WERI-Rb-1 (cell line): ENCODE data around the gene LRRC8A.

Experiments
- DNase-seq: peaks from one replicate; pipeline ENCODE4 v3.0.0-alpha.2; 2020
- H3K27ac ChIP-seq: fragments of 250-450 bp; sonication (Bioruptor Pico); 2 replicates; pipeline ENCODE4 v1.5.1; 2020; ENCODE audit warnings: mild to moderate bottlenecking, moderate library complexity
- H3K27me3 ChIP-seq: fragments of 250-450 bp; sonication (Bioruptor Pico); 2 replicates; pipeline ENCODE4 v1.5.1; 2021; ENCODE audit warnings: mild to moderate bottlenecking, low read depth, moderate library complexity; ENCODE audit not compliant: insufficient read depth, severe bottlenecking
- H3K36me3 ChIP-seq: fragments of 250-450 bp; sonication (Bioruptor Pico); 2 replicates; pipeline ENCODE4 v1.5.1; 2020; ENCODE audit warnings: mild to moderate bottlenecking, moderate library complexity
- H3K4me3 ChIP-seq: 2 replicates; pipeline ENCODE4 v1.5.1; 2011; ENCODE audit warnings: low read depth, mild to moderate bottlenecking, control low read depth, low read length
- H3K9me3 ChIP-seq: fragments of 250-450 bp; sonication (Bioruptor Pico); 2 replicates; pipeline ENCODE4 v1.5.1; 2021; ENCODE audit warnings: mild to moderate bottlenecking, moderate library complexity; ENCODE audit not compliant: severe bottlenecking
- CTCF ChIP-seq: IDR thresholded peaks from 2 replicates; pipeline ENCODE4 v1.5.1; 2011; ENCODE audit warnings: low read depth, mild to moderate bottlenecking, control low read depth, inconsistent platforms, low read length

LRRC8A gene

DNA sequence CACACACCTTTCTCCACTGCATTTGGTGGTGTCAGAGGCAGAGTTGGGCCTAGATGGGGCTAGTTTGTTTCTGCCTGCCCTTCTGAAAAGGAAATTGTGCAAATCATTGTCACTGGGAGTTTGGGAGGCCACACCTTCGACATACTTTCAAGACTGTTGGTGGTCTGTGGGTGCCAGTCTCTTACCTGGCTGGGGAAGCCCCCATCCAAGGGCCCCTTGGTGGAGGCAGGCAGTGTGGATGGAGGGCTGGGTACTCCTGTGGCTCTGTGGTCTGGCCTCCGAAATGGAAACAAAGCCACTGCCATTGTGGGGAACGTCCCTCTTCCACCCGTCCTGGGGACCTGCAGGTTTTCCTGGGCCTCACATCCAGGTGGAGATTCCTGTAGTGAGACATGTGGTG, 27.9 kb downstream of the LRRC8A start:
- TF ChIP-seq CTCF = no peak
- Histone ChIP-seq H3K36me3 (peaks cover 79% of the 10 kb centered on the region), H3K27me3 (no peaks in the 10 kb centered on the region), H3K9me3 (no peaks in the 10 kb centered on the region), H3K27ac (no peak overlapping the region), H3K4me3 (no peak overlapping the region)
- DNase-seq = no peak

DNA sequence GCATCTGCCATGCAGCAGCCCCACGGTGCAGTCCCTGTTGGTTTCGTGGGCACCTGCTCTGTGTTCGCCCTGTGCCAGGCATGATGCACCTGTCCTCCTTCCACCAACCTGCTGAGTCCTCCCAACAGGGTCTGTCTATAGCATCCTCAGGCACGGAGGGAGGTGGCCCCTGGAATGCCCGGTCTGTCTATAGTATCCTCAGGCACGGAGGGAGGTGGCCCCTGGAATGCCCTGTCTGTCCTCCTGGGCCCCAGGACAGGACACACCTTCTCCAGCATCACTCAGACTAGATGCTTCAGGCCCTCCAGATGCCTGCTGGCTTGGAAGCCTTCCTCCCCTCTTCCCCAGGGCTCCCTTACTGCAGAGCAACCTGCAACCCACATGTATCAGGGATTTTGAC, 29.0 kb downstream of the LRRC8A start:
- H3K4me3 ChIP-seq = no peak overlapping the region
- DNase-seq = no peak
- H3K9me3 ChIP-seq = no peaks in the 10 kb centered on the region
- H3K27me3 ChIP-seq = no peaks in the 10 kb centered on the region
- peaks cover 84% of the 10 kb centered on the region for H3K36me3 ChIP-seq
- H3K27ac ChIP-seq = no peak overlapping the region
- TF ChIP-seq CTCF = no peak

- H3K9me3 ChIP-seq = no peaks in the 10 kb centered on the region
- peaks cover 89% of the 10 kb centered on the region for H3K36me3 ChIP-seq
- no peak overlapping the region for H3K4me3 ChIP-seq
- TF ChIP-seq CTCF = no peak
- no peak for DNase-seq
- no peaks in the 10 kb centered on the region for H3K27me3 ChIP-seq
- no peak overlapping the region for H3K27ac ChIP-seq
These were observed 29.6 kb downstream of the LRRC8A start for GRCh38 chr9:128911529-128912035.

- H3K36me3 ChIP-seq = peaks cover 87% of the 10 kb centered on the region
- H3K27ac ChIP-seq = no peak overlapping the region
- no peak overlapping the region for H3K4me3 ChIP-seq
- no peaks in the 10 kb centered on the region for H3K9me3 ChIP-seq
- TF ChIP-seq CTCF = no peak
- H3K27me3 ChIP-seq = no peaks in the 10 kb centered on the region
- no peak for DNase-seq
These were observed 30.4 kb downstream of the LRRC8A start for GRCh38 chr9:128912270-128912853.

DNA sequence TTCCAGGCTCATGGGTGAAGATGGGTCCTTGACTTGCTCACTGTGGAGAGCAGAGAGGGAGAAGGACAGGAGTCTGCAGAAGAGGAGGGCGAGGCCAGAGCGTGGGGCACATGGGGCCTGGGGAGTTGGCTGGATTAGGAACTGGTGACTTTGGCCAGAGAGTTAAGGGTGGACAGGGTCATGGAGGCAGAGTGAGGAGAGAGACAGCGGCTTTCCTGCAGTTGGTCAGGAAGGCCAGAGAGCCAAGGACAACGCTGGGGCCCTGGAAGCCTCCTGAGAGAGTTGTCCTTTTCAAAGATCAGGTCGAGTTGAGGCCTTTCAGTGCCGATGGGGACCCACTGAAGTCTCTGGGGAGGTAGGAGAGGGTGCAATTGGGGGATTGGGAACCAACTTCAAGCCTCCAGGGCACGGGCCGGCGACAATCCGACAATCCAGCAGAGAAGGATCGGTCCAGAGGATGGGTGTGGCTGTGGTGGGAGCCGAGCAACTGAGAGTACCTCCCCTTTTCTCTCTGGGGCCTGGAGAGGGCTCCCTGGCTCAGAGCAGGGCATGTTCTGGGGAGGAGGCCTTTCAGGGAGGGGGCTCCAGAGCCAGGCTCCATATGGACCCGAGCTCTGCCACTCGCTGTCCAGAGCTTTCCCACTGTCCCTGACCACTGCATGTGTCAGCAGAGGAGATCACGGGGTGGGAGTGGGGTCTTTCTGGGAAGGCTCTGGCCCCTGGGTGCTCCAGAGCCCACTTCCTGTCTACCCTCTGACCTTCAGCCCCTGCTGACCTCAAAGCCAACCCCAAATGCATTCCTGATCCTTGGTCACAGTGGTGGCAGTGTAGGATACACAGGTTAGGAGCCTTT, 31.3 kb downstream of the LRRC8A start:
- no peaks in the 10 kb centered on the region for H3K27me3 ChIP-seq
- no peak overlapping the region for H3K4me3 ChIP-seq
- no peak for TF ChIP-seq CTCF
- peaks cover 84% of the 10 kb centered on the region for H3K36me3 ChIP-seq
- DNase-seq = no peak
- H3K27ac ChIP-seq = no peak overlapping the region
- H3K9me3 ChIP-seq = no peaks in the 10 kb centered on the region
